Activated gamma-delta T cell treated with anti-CD3 and anti-CD28 coated beads, Interleukin-2, amount 50 U/mL, for 16 hours (primary cell): ENCODE measurements around the gene DAP.
A peak's percentile ranks its signal among the peaks of the same experiment; 100 is the strongest.

Experiments
- DNase-seq: peaks from one replicate; pipeline ENCODE4 v3.0.0-alpha.2; 2020; ENCODE audit warnings: low read depth

Gene DAP

GRCh38 chr5:10709933-10710332 is 51.1 kb downstream of the DAP start:
- DNase-seq: no peak

- no peak for DNase-seq
Observed at GRCh38 chr5:10709409-10709808, 51.6 kb downstream of the DAP start.

GRCh38 chr5:10708189-10708944 is 52.7 kb downstream of the DAP start:
- DNase-seq: no peak

DNA sequence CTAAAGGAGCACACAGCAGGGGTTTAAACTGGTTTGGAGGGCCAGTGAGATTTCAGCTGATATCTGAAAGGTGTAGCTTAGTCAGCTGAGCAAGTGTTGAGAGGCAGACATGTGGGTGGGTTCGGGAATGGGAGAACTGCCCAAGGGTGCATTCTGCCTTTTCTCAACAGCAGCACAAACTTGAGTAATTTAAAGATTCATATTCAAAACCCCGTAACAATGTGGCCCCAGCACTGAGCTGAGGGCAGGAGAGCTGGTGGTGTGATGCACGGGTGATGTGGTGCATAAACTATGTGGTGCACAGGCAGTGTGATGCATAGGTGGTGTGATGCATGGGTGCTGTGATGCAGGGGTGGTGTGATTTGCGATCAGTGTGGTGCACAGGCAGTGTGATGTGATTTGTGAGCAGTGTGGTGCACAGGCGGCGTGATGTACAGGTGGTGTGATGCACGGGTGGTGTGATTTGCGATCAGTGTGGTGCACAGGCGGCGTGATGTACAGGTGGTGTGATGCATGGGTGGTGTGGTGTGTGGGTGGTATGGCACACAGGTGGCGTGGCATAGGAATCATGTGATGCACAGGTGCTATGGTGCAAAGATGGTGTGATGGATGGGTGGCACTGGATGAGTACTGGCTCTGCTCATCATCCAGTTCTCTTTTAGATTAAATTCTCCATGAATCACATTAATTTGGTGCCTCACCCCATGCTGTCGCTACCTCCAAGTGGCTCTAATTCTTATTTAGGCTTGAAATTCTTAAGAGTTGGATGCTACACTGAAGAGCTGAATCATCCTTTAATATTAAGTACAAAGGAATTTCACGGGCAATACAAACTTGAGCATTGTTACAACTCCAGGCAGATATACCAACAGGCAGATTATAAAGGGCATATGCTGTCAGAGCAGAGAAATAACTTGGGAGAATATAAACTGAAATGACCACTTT is 53.6 kb downstream of the DAP start:
- DNase-seq: no peak

GRCh38 chr5:10706326-10706725 is 54.7 kb downstream of the DAP start:
- no peak for DNase-seq

GRCh38 chr5:10705747-10706146 is 55.3 kb downstream of the DAP start:
- no peak for DNase-seq

DNA sequence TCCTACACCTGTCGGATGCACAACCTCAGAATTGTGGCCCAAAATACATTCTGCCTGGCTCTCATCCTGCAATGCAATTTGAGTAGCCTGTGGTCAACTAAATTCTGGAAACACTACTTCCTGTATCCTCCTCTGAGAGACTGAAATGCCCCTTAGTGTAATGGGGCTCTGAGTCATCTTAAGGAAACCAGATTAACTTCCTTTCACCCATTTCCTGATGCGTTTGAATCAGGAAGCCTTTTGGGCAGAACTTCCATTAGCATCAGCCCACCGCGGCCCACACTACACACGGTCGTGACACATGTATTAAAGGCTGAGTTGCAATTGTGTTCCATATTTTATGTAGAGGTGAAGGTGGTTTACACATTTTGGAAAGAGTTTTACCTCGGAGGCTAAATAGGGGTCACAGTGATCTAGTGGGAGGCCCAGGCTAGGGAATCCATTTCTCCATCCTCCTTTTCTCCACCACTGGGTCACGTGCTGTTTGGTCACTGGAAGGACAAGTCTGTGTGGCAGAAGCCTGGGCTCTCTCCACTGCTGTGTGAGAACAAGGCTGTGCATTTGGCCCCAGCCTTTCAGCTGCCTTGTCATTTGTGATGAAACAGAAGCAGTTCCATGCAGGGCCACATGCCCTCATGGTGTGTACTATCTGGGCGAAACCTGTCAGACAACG is 55.9 kb downstream of the DAP start:
- no peak for DNase-seq

GRCh38 chr5:10703676-10704075 is 57.4 kb downstream of the DAP start:
- no peak for DNase-seq

DNA sequence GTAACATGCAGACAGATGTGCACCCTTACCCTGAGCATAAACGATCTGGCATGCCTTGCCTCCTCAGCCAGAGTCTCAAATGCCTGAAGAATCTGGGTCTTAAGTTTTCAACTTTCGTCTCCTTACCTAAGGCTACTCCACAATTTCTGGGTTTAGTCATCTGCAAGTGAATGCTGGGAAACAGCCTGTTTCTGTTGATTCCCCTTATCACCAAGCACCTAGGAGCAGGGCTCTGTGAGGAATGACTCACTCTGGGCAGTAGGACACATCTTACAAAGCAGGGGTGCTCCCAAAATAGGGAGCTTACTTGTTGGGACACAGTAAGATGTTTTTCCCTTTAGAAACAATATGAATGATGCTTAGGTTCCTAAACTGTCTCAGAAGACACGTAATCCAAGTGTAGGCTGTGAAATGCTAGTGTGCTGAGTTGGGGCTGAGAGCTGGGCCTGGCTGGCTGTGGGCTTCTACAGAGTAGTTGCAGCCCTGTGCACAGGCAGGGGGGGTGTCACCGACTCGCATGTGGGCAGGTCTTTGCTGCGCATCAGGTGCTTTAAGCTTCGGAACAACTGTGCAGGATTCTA is 58.0 kb downstream of the DAP start:
- no peak for DNase-seq

GRCh38 chr5:10702040-10702629 is 58.9 kb downstream of the DAP start:
- no peak for DNase-seq

- peak; percentile 12 for DNase-seq
Observed at GRCh38 chr5:10701567-10702039, 59.4 kb downstream of the DAP start.

DNA sequence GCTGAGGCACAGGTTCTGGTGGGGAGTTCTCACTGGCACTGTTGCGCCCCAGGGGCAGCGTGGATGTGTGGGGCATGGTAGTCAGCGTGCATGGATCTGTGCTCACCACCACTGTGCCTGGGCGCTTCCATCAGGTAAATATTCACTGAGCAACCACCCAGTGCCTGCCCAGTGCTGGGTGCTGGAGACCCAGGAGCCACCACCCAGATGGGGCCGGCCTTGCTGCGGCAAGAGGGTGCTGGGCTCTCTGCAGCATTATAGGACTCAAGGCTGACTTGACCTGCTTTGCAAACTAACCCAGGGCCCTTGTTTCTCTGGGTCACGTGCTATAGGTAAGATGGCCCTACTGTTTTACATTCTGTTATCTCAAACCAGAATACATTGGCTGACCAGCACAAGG is 60.5 kb downstream of the DAP start:
- no peak for DNase-seq

DNA sequence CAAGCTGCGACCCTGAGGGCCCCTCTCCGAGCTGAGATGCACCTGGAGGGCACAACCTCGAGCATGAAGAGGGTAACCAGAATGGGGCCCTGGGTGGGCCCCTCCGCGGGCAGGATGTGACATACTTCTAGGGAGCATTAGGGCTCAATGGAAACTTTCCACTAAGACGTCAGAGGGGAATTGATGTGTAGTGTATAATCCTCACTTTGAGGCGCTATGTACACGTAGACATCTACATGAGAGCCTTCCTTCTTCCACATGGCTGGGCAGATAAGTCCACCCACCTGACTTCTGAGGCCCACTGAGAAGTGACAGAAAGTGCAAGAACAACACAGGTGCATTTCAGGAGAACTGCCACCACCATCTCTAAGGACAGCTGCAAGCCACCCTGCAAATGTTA is 61.0 kb downstream of the DAP start:
- no peak for DNase-seq

GRCh38 chr5:10699281-10699874 is 61.7 kb downstream of the DAP start:
- DNase-seq: no peak

DNA sequence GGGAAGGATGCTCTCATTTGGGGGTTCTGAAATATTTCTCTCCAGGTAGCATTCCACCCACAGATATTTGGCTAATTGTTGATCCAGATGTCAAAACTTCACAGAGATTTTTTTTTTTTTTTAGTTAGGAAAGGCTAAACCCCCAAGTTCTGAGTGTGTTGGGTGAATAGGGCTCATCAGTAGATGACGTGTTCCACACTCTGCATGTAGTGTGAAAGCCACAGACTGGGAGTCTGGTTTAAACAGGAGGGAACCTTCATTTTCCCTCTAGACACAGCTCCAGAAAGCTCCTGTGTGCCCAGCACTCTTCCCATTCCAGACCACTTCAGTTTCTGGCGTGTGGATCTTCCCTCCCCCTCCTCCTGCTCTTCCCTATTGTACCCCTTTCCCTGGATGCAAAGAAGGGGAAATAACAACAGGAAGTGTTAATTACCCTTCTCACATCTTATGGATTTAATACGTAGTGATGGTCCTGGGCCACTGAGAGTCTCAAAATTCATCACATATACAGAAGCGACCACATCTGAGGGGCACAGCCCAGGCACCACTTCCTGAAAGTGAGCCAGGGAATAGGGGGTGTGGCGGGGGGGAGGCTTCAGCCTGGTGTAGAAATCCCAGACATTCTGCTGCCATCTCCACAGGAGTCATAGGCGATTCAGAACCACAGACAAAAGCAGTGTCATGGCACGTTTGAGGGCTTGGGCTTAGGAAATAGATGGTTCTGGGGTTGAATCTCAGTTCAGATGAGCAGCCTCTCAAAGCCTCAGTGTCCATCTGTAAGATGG is 65.1 kb downstream of the DAP start:
- DNase-seq: no peak

DNA sequence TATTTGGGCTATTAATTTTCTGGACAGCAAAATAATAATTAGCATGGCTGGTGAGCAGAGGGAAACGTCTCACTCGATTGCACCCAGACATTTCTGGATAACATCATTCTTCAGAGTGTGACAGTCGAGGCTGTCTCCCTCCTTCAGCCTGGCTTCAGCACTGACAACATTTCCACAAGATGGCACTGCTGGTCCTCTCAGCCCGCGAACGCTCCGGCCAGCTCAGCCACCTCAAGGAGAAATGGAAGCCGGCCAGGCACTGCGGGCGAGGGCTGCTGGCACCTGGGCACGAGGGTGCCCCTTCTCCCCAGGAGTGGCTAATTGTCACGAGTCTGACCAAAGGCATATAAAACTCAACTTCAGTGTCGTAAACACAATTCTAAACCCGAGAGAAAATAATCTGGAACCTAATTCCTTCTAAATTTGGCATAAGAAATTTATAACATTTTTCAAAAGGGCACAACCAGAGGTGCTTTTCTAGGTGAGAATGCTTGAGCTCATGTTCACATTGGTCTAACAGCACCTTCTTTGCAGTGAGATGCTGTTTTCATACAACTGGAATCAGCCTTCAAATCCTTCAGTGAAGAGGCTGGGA is 65.9 kb downstream of the DAP start:
- DNase-seq: no peak

- DNase-seq: no peak
Observed at GRCh38 chr5:10691826-10692785, 68.9 kb downstream of the DAP start.

- no peak for DNase-seq
Observed at GRCh38 chr5:10690460-10691440, 70.3 kb downstream of the DAP start.
